ENCODE results near the gene SCGB3A2. TPM values are rescaled to one million over a fixed set of nuclear protein-coding genes. Genes with fewer than 3 reads are reported as not detected.
"Not testable (repeated sequence)": the region's sequence is repeated elsewhere in the genome, so short reads cannot be mapped to it uniquely, and the experiment has no call there.

The SCGB3A2 gene
- total RNA-seq, 4 donors from 2014 or later = not detected

DNA sequence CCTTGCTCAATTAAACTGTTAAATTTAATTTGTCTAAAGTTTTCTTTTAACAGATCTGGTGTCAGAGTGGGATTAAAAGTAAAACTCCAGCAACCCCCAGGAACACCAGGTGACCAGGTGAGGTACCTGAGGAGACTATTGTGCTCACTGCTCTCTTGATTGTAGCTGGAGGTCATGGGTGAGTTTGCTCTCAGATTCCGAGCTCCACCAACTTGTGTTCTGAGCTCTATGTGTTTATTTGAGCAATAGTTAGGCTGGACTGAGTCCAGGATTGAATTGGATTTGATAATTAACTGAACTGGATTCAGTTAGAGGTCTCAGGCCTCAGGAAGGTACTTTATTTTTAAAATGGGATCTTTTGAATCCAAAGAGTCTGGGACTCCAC is 17.9 kb upstream of the SCGB3A2 start:
- H3K4me1 ChIP-seq = no peaks in the 10 kb centered on the region
- no peak overlapping the region for H3K4me3 ChIP-seq
- no peak for DNase-seq (ENCODE audit: low spot score in 2 of 2)
- no peak for TF ChIP-seq EP300 (IDR thresholded peaks at IDR 0.05)
- TF ChIP-seq, protein P1, sequence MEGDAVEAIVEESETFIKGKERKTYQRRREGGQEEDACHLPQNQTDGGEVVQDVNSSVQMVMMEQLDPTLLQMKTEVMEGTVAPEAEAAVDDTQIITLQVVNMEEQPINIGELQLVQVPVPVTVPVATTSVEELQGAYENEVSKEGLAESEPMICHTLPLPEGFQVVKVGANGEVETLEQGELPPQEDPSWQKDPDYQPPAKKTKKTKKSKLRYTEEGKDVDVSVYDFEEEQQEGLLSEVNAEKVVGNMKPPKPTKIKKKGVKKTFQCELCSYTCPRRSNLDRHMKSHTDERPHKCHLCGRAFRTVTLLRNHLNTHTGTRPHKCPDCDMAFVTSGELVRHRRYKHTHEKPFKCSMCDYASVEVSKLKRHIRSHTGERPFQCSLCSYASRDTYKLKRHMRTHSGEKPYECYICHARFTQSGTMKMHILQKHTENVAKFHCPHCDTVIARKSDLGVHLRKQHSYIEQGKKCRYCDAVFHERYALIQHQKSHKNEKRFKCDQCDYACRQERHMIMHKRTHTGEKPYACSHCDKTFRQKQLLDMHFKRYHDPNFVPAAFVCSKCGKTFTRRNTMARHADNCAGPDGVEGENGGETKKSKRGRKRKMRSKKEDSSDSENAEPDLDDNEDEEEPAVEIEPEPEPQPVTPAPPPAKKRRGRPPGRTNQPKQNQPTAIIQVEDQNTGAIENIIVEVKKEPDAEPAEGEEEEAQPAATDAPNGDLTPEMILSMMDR (IDR thresholded peaks at IDR 0.05) = no peak
- TF ChIP-seq POLR2A (IDR thresholded peaks at IDR 0.05) = no peak
- no peak for TF ChIP-seq POLR2AphosphoS5 (IDR thresholded peaks at IDR 0.05)
- H3K36me3 ChIP-seq = no peaks in the 10 kb centered on the region
- H3K27me3 ChIP-seq = no peaks in the 10 kb centered on the region
- no peaks in the 10 kb centered on the region for H3K9me3 ChIP-seq
- 100% methylated on average over 1 of the region's 1 CpG for WGBS
- no peak overlapping the region for H3K27ac ChIP-seq

DNA sequence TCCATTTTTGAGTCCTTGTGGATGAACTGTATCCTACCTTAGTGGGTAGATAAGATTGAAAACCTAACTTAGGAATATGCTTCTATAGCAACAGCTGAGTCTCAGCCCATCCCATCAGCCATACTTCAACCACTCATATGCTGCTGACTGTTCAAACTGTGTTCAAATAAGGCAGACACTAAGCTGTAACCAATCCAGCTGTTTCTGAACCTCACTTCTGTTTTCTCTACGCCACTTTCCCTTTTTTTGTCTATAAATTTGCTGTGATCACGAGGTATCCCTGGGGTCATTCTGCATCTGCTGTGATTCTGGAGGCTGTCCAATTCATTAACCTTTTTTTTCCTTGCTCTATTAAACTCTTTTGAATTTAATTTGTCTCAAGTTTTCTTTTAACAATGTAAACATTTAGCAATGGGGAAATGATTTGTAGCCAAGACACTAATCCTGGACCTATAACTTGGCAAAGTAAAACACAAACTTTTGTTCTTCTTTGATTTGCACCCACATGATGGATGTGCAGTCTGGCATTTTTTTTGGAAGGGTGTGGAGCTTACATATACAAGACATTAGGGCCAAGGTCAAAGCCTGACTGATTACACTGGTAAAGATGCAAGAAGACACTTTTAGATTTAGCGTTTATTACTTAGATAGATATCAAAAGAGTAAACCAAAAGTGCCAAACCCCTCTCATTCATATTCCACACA is 14.9 kb upstream of the SCGB3A2 start:
- Histone ChIP-seq H3K9me3 (no peaks in the 10 kb centered on the region), H3K27me3 (no peaks in the 10 kb centered on the region), H3K36me3 (no peaks in the 10 kb centered on the region), H3K4me1 (no peaks in the 10 kb centered on the region), H3K27ac (no peak overlapping the region), H3K4me3 (no peak overlapping the region)
- TF ChIP-seq, protein P1 (IDR thresholded peaks at IDR 0.05) = no peak
- TF ChIP-seq POLR2AphosphoS5 (IDR thresholded peaks at IDR 0.05) (no peak), EP300 (IDR thresholded peaks at IDR 0.05) (no peak)
- 39% methylated on average over 3 of the region's 3 CpGs for WGBS
- no peak for DNase-seq (ENCODE audit: low spot score in 2 of 2)

DNA sequence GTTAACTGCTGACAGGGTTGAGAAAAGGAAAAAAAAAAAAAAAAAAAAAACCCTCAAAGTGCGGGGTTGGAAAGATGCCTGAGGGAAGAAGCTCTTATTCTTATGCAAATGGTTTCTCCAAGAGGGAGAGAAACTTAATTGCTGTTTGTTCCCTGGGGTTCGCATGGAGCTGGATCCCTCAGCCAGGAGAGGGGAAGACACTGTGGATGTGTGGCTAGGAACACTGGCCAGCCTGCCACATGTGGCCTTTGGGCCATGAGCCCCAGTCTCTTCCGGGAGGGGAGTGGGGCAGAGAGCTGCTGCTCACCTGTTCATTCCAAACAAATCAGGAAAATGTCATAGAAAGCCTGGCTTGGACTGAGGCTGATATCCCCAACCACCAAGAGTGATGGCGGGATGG is 9.4 kb upstream of the SCGB3A2 start:
- H3K27me3 ChIP-seq = no peaks in the 10 kb centered on the region
- no peak overlapping the region for H3K4me3 ChIP-seq
- DNase-seq (ENCODE audit: low spot score in 2 of 2) = no peak
- WGBS = 33% methylated on average over 4 of the region's 4 CpGs
- no peaks in the 10 kb centered on the region for H3K4me1 ChIP-seq
- no peak overlapping the region for H3K27ac ChIP-seq
- H3K9me3 ChIP-seq = no peaks in the 10 kb centered on the region
- TF ChIP-seq POLR2A (IDR thresholded peaks at IDR 0.05) = no peak
- TF ChIP-seq, protein P1 (IDR thresholded peaks at IDR 0.05) = no peak
- no peak for TF ChIP-seq EP300 (IDR thresholded peaks at IDR 0.05)
- TF ChIP-seq POLR2AphosphoS5 (IDR thresholded peaks at IDR 0.05) = no peak
- no peaks in the 10 kb centered on the region for H3K36me3 ChIP-seq

DNA sequence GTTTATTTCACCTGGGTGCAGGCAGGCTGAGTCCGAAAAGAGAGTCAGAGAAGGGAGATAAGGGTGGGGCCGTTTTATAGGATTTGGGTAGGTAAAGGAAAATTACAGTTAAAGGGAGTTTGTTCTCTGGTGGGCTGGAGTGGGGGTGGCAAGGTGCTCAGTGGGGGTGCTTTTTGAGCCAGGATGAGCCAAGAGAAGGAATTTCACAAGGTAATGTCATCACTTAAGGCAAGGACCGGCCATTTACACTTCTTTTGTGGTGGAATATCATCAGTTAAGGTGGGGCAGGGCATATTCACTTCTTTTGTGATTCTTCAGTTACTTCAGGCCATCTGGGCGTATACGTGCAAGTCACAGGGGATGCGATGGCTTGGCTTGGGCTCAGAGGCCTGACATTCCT is 8.6 kb upstream of the SCGB3A2 start:
- not testable (repeated sequence) for H3K27me3 ChIP-seq; H3K27ac ChIP-seq; H3K36me3 ChIP-seq; H3K4me1 ChIP-seq; H3K9me3 ChIP-seq; DNase-seq (ENCODE audit: low spot score in 2 of 2); H3K4me3 ChIP-seq
- WGBS = 48% methylated on average over 6 of the region's 6 CpGs

DNA sequence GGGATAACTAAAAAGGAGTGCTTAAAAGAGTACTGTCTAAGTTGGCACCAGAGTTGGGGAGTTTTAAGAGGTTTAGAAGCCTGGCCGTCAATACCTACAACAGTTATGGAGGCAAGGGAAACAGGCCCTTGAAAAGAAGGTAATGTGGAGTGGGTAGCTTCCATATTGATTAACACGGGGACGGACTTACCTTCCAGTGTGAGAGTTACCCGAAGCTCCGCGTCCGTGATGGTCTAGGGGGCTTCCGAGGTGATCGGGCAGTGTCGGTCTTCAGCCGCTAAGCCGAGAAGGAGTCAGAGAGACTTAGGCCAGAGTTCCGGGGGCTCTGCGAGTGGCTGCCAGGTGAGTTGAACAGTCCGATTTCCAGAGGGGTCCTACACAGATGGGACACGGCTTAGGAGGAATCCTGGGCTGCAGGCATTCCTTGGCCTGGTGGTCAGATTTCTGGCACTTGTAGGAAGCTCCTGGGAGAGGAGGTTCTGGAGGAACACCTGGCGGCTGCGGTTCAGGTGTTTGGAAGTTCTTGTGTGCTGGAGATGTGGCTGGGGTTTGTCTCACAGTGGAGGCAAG is 6.4 kb upstream of the SCGB3A2 start:
- DNase-seq (ENCODE audit: low spot score in 2 of 2); H3K4me1 ChIP-seq; H3K9me3 ChIP-seq; H3K27ac ChIP-seq; H3K4me3 ChIP-seq; H3K27me3 ChIP-seq; H3K36me3 ChIP-seq: not testable (repeated sequence)
- WGBS = 90% methylated on average over 16 of the region's 18 CpGs

DNA sequence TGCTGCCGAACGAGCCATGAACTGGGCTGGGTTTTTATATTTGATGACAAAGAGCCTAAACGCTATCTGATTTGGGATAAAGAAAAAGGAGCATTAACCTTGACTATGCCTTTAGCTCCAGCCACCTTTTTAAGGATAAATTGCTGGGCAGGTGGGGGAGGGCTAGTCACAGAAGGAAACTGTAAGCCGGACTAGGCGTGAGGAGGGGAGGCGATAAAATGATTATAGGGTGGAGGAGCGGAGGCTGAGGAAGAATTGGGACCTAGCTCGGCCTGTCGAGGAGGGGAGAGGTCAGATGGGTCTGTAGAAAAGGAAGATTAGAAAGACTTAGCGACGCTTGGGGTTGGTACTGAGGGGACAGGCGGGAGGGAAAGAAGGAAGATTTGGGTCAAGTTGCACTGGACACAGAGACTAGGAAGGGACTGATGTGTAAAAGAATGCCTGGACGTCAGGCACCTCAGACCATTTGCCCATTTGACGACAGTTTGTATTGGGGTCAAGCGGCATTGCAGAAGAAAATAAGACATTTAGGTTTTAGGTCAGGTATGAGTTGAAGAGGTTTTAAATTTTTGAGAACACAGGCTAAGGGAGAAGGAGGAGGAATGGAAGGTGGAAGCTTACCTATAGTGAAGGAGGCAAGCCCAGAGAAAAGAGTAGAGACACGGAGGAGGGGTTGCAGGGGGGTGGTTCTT is 5.6 kb upstream of the SCGB3A2 start:
- not testable (repeated sequence) for H3K4me3 ChIP-seq; H3K27me3 ChIP-seq; H3K4me1 ChIP-seq; H3K27ac ChIP-seq; H3K9me3 ChIP-seq; H3K36me3 ChIP-seq; DNase-seq (ENCODE audit: low spot score in 2 of 2)
- 83% methylated on average over 16 of the region's 16 CpGs for WGBS

DNA sequence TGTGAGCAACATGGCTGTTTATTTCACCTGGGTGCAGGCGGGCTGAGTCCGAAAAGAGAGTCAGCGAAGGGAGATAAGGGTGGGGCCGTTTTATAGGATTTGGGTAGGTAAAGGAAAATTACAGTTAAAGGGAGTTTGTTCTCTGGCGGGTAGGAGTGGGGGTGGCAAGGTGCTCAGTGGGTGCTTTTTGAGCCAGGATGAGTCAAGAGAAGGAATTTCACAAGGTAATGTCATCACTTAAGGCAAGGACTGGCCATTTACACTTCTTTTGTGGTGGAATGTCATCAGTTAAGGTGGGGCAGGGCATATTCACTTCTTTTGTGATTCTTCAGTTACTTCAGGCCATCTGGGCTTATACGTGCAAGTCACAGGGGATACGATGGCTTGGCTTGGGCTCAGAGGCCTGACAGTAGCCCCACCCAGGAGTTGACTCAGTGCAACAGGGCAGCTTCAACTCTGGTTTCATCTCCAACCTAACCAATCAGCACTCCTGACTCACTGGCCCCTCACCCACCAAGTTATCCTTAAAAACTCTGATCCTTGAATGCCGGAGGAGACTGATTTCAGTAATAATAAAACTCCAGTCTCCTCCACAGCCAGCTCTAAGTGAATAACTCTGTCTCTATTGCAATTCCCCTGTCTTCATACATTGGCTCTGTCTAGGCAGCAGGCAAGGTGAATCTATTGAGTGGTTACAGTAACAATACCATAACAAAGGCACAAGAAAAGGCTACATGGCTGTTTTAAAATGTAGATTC is 4.2 kb upstream of the SCGB3A2 start:
- H3K4me3 ChIP-seq; H3K9me3 ChIP-seq; H3K27ac ChIP-seq; H3K36me3 ChIP-seq; H3K27me3 ChIP-seq; H3K4me1 ChIP-seq; DNase-seq (ENCODE audit: low spot score in 2 of 2): not testable (repeated sequence)
- WGBS = 71% methylated on average over 7 of the region's 8 CpGs

Measured in suprapubic skin (tissue), 4 donors.